ENCODE results near the gene PCK2.

PCK2 gene

DNA sequence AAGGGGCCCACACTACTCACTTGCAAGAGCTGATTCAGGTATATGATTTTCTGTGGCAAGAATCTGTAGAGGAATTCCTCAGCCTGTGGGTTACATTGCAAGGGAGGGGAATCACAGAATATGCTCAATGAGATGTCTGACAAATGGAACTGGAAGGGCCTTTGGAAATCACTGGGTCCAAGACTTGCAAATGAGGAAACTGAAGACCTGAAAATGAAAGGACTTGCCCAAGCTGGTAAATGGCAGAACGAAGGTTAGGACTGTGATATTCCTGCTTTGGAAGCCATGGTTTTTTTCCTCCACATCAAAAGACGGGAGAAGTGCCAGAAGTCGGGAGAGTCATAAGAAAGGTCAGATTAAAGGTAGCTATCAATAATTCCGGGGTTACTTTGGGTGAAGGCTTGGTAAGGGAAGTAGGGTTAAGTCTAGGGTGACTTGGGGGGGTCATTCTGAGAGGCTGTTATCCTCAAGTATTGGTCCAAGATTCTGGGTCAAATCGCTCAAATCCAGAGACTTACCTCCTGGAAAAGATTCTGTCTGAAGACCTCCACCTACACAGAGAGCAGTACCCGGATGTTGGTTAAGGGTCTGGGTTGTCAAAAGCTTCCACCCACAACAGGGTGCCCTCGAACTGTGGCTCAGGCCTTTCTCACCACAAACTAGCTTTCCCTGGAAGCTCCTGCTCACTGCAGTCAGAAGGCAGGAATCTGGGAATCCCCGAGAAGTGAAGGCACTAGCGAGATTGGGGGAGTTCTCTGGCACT is 51.8 kb downstream of the PCK2 start:
- Histone ChIP-seq H3K4me3 (ENCODE audit: low read length, poor library complexity, severe bottlenecking) (peak overlapping the region; percentile 100), H3K9ac (ENCODE audit: low read depth, low read length, poor library complexity, severe bottlenecking) (peak overlapping the region; percentile 95), H3K9me2 (replicated peaks; ENCODE audit: low read depth, low read length) (no peaks in the 10 kb centered on the region), H3K27me3 (ENCODE audit: insufficient read depth, low read length, poor library complexity, severe bottlenecking) (no peaks in the 10 kb centered on the region), H2AFZ (ENCODE audit: low read length) (0 out of 2 replicates have a peak overlapping the region, but pooled peaks have one; percentile 94), H3K36me3 (ENCODE audit: insufficient read depth, low read length) (peaks cover 10% of the 10 kb centered on the region; the same call in 1 of the 2 replicates), H3F3A (ENCODE audit: low read depth) (0 out of 2 replicates have a peak, but pooled peaks cover 2% of the 10 kb centered on the region), H3K4me1 (ENCODE audit: insufficient read depth, low read length, poor library complexity, severe bottlenecking) (peaks cover 35% of the 10 kb centered on the region), H3K4me2 (ENCODE audit: low read depth, low read length, poor library complexity, severe bottlenecking) (peak overlapping the region; percentile 100), H3K79me2 (ENCODE audit: insufficient read depth, low read length) (peaks cover 73% of the 10 kb centered on the region), H3K9me3 (ENCODE audit: insufficient read depth, low read depth, low read length) (no peaks in the 10 kb centered on the region), H4K20me1 (ENCODE audit: insufficient read depth, low read length, poor library complexity, severe bottlenecking) (peaks cover 29% of the 10 kb centered on the region)
- TF ChIP-seq, protein P1, sequence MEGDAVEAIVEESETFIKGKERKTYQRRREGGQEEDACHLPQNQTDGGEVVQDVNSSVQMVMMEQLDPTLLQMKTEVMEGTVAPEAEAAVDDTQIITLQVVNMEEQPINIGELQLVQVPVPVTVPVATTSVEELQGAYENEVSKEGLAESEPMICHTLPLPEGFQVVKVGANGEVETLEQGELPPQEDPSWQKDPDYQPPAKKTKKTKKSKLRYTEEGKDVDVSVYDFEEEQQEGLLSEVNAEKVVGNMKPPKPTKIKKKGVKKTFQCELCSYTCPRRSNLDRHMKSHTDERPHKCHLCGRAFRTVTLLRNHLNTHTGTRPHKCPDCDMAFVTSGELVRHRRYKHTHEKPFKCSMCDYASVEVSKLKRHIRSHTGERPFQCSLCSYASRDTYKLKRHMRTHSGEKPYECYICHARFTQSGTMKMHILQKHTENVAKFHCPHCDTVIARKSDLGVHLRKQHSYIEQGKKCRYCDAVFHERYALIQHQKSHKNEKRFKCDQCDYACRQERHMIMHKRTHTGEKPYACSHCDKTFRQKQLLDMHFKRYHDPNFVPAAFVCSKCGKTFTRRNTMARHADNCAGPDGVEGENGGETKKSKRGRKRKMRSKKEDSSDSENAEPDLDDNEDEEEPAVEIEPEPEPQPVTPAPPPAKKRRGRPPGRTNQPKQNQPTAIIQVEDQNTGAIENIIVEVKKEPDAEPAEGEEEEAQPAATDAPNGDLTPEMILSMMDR (conservative IDR thresholded peaks at IDR 0.05; ENCODE audit: low read length), result no peak
- no peak for TF ChIP-seq EZH2phosphoT487 (IDR thresholded peaks at IDR 0.05; ENCODE audit: borderline replicate concordance)

DNA sequence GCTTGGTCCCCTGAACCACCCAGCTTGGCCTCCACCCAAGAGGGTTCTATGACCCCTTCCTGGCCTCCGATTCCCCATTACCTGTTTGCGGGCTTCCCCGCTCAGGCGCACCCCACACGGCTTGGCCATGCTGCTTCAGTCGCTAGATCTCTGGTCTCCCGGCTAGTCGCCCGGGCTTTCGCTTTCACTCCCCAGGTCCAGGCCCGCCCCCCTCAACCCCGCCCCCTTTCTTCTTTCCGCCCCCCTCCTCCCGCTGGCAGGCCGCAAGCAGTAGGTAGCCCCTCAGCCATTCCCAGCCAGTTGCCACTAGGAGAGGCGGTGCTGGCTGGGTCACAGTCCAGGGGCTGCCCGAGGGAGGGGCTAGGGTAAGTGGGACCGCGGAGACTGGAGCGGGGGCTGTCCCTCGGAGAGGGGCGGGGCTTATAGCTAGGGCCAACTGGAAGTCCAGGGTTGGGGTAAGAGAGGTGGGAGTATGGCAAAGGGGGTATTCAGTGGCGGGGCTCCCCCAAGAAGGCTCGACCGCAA is 52.4 kb downstream of the PCK2 start, which contains the start of gene PSME2:
PSME2 (minus strand) TSS at position 158 of the 525 bp plus-strand sequence; CDS start at position 129, 29 bp downstream.
- Histone ChIP-seq H3K27me3 (ENCODE audit: insufficient read depth, low read length, poor library complexity, severe bottlenecking) (no peaks in the 10 kb centered on the region), H3K9me3 (ENCODE audit: insufficient read depth, low read depth, low read length) (no peaks in the 10 kb centered on the region), H3K4me3 (ENCODE audit: low read length, poor library complexity, severe bottlenecking) (peak within 1 kb of the TSS; percentile 100), H3K9ac (ENCODE audit: low read depth, low read length, poor library complexity, severe bottlenecking) (peak within 1 kb of the TSS; percentile 95), H4K20me1 (ENCODE audit: insufficient read depth, low read length, poor library complexity, severe bottlenecking) (peaks cover 29% of the 10 kb centered on the region), H3K36me3 (ENCODE audit: insufficient read depth, low read length) (peaks cover 16% of the 10 kb centered on the region; the same call in 1 of the 2 replicates), H2AFZ (ENCODE audit: low read length) (peak within 1 kb of the TSS; percentile 94), H3K9me2 (replicated peaks; ENCODE audit: low read depth, low read length) (no peaks in the 10 kb centered on the region), H3K79me2 (ENCODE audit: insufficient read depth, low read length) (peaks cover 74% of the 10 kb centered on the region), H3K4me1 (ENCODE audit: insufficient read depth, low read length, poor library complexity, severe bottlenecking) (peaks cover 35% of the 10 kb centered on the region), H3K4me2 (ENCODE audit: low read depth, low read length, poor library complexity, severe bottlenecking) (peak within 1 kb of the TSS; percentile 100), H3F3A (ENCODE audit: low read depth) (0 out of 2 replicates have a peak, but pooled peaks cover 2% of the 10 kb centered on the region)
- TF ChIP-seq, protein P1 (conservative IDR thresholded peaks at IDR 0.05; ENCODE audit: low read length), result no peak
- no peak for TF ChIP-seq EZH2phosphoT487 (IDR thresholded peaks at IDR 0.05; ENCODE audit: borderline replicate concordance)

DNA sequence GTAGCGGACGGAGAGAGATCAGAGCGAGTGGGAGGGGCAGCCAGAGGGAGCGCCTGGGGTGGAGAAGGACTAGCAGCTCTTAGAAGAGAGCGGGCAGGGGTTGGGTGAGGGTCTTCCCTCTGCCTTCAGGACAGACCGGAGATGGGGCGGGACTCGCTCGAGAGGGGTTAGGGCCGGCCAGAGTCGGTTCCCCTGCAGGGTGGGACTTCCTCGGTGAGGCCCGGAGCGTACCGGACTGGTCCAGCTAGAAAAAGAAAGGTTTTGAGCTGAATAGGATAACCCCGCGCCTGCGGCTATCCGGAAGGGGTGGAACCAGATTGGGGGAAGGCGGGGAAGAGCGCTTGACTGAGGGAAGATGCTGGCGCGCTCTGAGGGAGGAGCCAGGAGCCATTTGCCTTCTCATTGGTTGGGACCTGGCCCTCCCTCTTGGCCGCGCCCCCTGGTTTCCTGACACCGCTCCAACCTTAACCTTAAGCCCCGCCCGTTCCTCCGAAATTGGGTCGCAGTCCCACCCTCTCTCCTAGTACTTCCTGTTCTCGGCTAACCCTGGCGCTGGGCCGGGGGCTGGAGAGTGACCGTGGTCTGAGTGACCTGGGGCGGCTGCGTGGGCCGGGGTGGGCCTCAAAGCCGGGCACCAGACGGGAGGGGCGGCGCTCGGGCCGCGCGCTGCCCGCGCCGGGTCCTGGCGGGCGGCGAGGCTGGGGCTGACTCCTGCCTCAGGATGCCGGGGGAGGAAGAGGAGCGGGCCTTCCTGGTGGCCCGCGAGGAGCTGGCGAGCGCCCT is 53.1 kb downstream of the PCK2 start, which contains the start of gene RNF31:
RNF31 (plus strand) TSS at position 521 of the 783 bp plus-strand sequence; CDS start at position 722, 201 bp downstream.
- Histone ChIP-seq H3K79me2 (ENCODE audit: insufficient read depth, low read length) (peaks cover 74% of the 10 kb centered on the region), H2AFZ (ENCODE audit: low read length) (peak within 1 kb of the TSS; percentile 94), H3K27me3 (ENCODE audit: insufficient read depth, low read length, poor library complexity, severe bottlenecking) (no peaks in the 10 kb centered on the region), H3K9me3 (ENCODE audit: insufficient read depth, low read depth, low read length) (no peaks in the 10 kb centered on the region), H3F3A (ENCODE audit: low read depth) (0 out of 2 replicates have a peak, but pooled peaks cover 2% of the 10 kb centered on the region), H3K4me2 (ENCODE audit: low read depth, low read length, poor library complexity, severe bottlenecking) (peak within 1 kb of the TSS; percentile 100), H3K9ac (ENCODE audit: low read depth, low read length, poor library complexity, severe bottlenecking) (peak within 1 kb of the TSS; percentile 95), H3K4me1 (ENCODE audit: insufficient read depth, low read length, poor library complexity, severe bottlenecking) (peaks cover 31% of the 10 kb centered on the region), H3K36me3 (ENCODE audit: insufficient read depth, low read length) (peaks cover 22% of the 10 kb centered on the region; the same call in 1 of the 2 replicates), H4K20me1 (ENCODE audit: insufficient read depth, low read length, poor library complexity, severe bottlenecking) (peaks cover 29% of the 10 kb centered on the region), H3K4me3 (ENCODE audit: low read length, poor library complexity, severe bottlenecking) (peak within 1 kb of the TSS; percentile 100), H3K9me2 (replicated peaks; ENCODE audit: low read depth, low read length) (no peaks in the 10 kb centered on the region)
- TF ChIP-seq, protein P1 (conservative IDR thresholded peaks at IDR 0.05; ENCODE audit: low read length), result no peak
- TF ChIP-seq EZH2phosphoT487 (IDR thresholded peaks at IDR 0.05; ENCODE audit: borderline replicate concordance), result no peak

Data from Loucy (cell line).